Measurements from ENCODE around the gene CCND3.

DNA sequence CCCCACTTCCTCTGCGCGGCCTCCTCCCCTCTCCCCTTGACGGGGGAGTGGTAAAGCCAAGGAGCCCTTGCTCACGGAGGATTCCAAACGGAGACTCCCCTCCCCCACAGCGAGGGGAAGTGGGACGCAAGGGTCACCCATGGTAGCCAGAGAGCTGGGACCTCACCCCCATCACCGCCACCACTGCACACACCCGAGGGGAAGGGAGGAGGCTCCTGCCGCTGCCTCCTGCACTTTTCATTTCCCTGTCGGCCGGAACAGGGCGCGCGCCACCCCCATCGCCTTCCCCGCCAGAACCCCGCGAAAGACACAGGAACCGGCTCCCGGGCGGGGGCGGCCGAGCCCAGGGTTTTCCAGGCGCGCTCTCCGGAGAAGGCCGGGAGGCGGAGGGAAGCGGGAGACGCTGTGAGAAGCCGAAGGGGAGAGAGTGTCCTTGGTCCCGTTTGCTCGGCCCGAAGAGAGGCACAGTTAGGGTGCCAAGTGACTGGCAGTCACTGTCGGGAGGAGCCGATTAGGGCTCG lies 789 bp downstream of the CCND3 start:
- TF ChIP-seq POLR2A (IDR thresholded peaks at IDR 0.05), result no peak
- TF ChIP-seq, protein P1, sequence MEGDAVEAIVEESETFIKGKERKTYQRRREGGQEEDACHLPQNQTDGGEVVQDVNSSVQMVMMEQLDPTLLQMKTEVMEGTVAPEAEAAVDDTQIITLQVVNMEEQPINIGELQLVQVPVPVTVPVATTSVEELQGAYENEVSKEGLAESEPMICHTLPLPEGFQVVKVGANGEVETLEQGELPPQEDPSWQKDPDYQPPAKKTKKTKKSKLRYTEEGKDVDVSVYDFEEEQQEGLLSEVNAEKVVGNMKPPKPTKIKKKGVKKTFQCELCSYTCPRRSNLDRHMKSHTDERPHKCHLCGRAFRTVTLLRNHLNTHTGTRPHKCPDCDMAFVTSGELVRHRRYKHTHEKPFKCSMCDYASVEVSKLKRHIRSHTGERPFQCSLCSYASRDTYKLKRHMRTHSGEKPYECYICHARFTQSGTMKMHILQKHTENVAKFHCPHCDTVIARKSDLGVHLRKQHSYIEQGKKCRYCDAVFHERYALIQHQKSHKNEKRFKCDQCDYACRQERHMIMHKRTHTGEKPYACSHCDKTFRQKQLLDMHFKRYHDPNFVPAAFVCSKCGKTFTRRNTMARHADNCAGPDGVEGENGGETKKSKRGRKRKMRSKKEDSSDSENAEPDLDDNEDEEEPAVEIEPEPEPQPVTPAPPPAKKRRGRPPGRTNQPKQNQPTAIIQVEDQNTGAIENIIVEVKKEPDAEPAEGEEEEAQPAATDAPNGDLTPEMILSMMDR (IDR thresholded peaks at IDR 0.05), result no peak
